ENCODE results near the gene CILP.

GRCh38 chr15:65214010-65214409 is 2.7 kb upstream of the CILP start:
- TF ChIP-seq POLR2AphosphoS5 (IDR thresholded peaks at IDR 0.05; ENCODE audit: low read depth) (no peak), REST (IDR thresholded peaks at IDR 0.05; ENCODE audit: insufficient replicate concordance, low read depth) (no peak), CTCF (IDR thresholded peaks at IDR 0.05; ENCODE audit: insufficient read depth, low read length) (no peak), GABPA (IDR thresholded peaks at IDR 0.05; ENCODE audit: low read depth) (no peak), SPI1 (IDR thresholded peaks at IDR 0.05; ENCODE audit: borderline replicate concordance, low read depth) (no peak)
